OCI-LY3 (cell line): ENCODE results near the gene HOPX.
"Not testable (repeated sequence)": the region's sequence is repeated elsewhere in the genome, so short reads cannot be mapped to it uniquely, and the experiment has no call there.

Source experiments
- H2AFZ ChIP-seq: fragments of 200-600, 300-600 bp; shearing (Covaris generic); 2 replicates; pipeline ENCODE4 v1.6.0; 2014; ENCODE audit warnings: antibody characterized with exemption, low read depth, low read length
- H3K27ac ChIP-seq: fragments of 200-600, 300-600 bp; sonication (generic); 2 replicates; pipeline ENCODE4 v1.5.1; 2014; ENCODE audit warnings: mild to moderate bottlenecking, low read length, moderate library complexity, mixed read lengths
- H3K27me3 ChIP-seq: fragments of 200-600, 300-600 bp; sonication (generic); 2 replicates; pipeline ENCODE4 v1.6.1; 2014; ENCODE audit warnings: low read depth, low read length, mixed read lengths
- H3K36me3 ChIP-seq: fragments of 200-600, 300-600 bp; sonication (generic); replicated peaks from 2 replicates; pipeline ENCODE3; 2014; ENCODE audit warnings: low read depth, low read length, mixed read lengths
- H3K4me1 ChIP-seq: fragments of 300-600, 200-600 bp; sonication (generic); 2 replicates; pipeline ENCODE4 v1.6.1; 2014; ENCODE audit warnings: low read length, mixed read lengths
- H3K4me2 ChIP-seq: fragments of 200-600, 300-600 bp; sonication (generic); 2 replicates; pipeline ENCODE4 v1.6.1; 2014; ENCODE audit warnings: low read length, mixed read lengths
- H3K4me3 ChIP-seq: fragments of 300-600, 200-600 bp; sonication (generic); 2 replicates; pipeline ENCODE4 v1.5.1; 2014; ENCODE audit warnings: antibody characterized with exemption, mild to moderate bottlenecking, low read length, moderate library complexity
- H3K79me2 ChIP-seq: fragments of 300-600, 200-600 bp; shearing (Covaris generic); 2 replicates; pipeline ENCODE4 v1.6.1; 2014; ENCODE audit warnings: mild to moderate bottlenecking, low read length, mixed read lengths
- H3K9ac ChIP-seq: fragments of 300-600, 200-600 bp; shearing (Covaris generic); 2 replicates; pipeline ENCODE4 v1.6.0; 2014; ENCODE audit warnings: mild to moderate bottlenecking, low read length, moderate library complexity
- H3K9me3 ChIP-seq: fragments of 200-600, 300-600 bp; shearing (Covaris generic); 2 replicates; pipeline ENCODE4 v1.6.1; 2014; ENCODE audit warnings: low read length, mixed read lengths; ENCODE audit not compliant: insufficient read depth
- H4K20me1 ChIP-seq: fragments of 200-600, 300-600 bp; sonication (generic); 2 replicates; pipeline ENCODE4 v1.6.1; 2016; ENCODE audit warnings: low read length, mixed read lengths; ENCODE audit not compliant: insufficient read depth
- CTCF ChIP-seq: fragments of 200-600, 300-600 bp; sonication (generic); IDR thresholded peaks from 2 replicates; pipeline ENCODE4 v1.5.1; 2014; ENCODE audit warnings: antibody characterized with exemption, low read length, low read depth
- EZH2phosphoT487 ChIP-seq: fragments of 200-600 bp; shearing (Covaris generic); IDR thresholded peaks from 2 replicates; pipeline ENCODE4 v1.6.1; 2018; ENCODE audit warnings: antibody characterized with exemption, mixed run types, low read depth

The HOPX gene

GRCh38 chr4:56607926-56608325 is 73.2 kb downstream of the HOPX start:
- H2AFZ ChIP-seq = no peak overlapping the region
- no peaks in the 10 kb centered on the region for H3K79me2 ChIP-seq
- no peak overlapping the region for H3K27ac ChIP-seq
- H3K9ac ChIP-seq = no peak overlapping the region
- no peaks in the 10 kb centered on the region for H3K36me3 ChIP-seq
- H3K4me3 ChIP-seq = no peak overlapping the region
- no peak for TF ChIP-seq EZH2phosphoT487
- TF ChIP-seq CTCF = no peak
- H4K20me1 ChIP-seq = no peaks in the 10 kb centered on the region
- H3K4me1 ChIP-seq = peaks cover 10% of the 10 kb centered on the region
- H3K9me3 ChIP-seq = no peaks in the 10 kb centered on the region
- peaks cover 22% of the 10 kb centered on the region for H3K27me3 ChIP-seq
- no peak overlapping the region for H3K4me2 ChIP-seq

- no peak overlapping the region for H3K4me2 ChIP-seq
- no peak overlapping the region for H2AFZ ChIP-seq
- no peak for TF ChIP-seq CTCF
- no peak for TF ChIP-seq EZH2phosphoT487
- H3K9me3 ChIP-seq = no peaks in the 10 kb centered on the region
- peaks cover 10% of the 10 kb centered on the region for H3K4me1 ChIP-seq
- H3K4me3 ChIP-seq = no peak overlapping the region
- H3K27me3 ChIP-seq = peaks cover 24% of the 10 kb centered on the region
- no peaks in the 10 kb centered on the region for H3K79me2 ChIP-seq
- H3K27ac ChIP-seq = no peak overlapping the region
- H3K36me3 ChIP-seq = no peaks in the 10 kb centered on the region
- no peak overlapping the region for H3K9ac ChIP-seq
- H4K20me1 ChIP-seq = no peaks in the 10 kb centered on the region
Measured at GRCh38 chr4:56606385-56606784, 74.7 kb downstream of the HOPX start.

GRCh38 chr4:56605464-56605863 is 75.6 kb downstream of the HOPX start:
- H3K9ac ChIP-seq = not testable (repeated sequence)

GRCh38 chr4:56603297-56603696 is 77.8 kb downstream of the HOPX start:
- Histone ChIP-seq H3K36me3 (no peaks in the 10 kb centered on the region), H3K4me3 (no peak overlapping the region), H3K79me2 (no peaks in the 10 kb centered on the region), H3K9me3 (no peaks in the 10 kb centered on the region), H3K9ac (no peak overlapping the region), H3K4me1 (peaks cover 10% of the 10 kb centered on the region), H3K4me2 (no peak overlapping the region), H3K27ac (no peak overlapping the region), H3K27me3 (peaks cover 18% of the 10 kb centered on the region; the same call in 1 of the 2 replicates), H2AFZ (no peak overlapping the region), H4K20me1 (no peaks in the 10 kb centered on the region)
- no peak for TF ChIP-seq CTCF
- TF ChIP-seq EZH2phosphoT487 = no peak

More at GRCh38 chr4:56605464-56605863, 75.6 kb downstream of the HOPX start:
- not testable (repeated sequence) for H2AFZ ChIP-seq, H3K4me2 ChIP-seq, H3K9me3 ChIP-seq, H4K20me1 ChIP-seq, H3K4me3 ChIP-seq, H3K36me3 ChIP-seq, H3K27ac ChIP-seq, H3K79me2 ChIP-seq
- Histone ChIP-seq H3K27me3 (peaks cover 27% of the 10 kb centered on the region), H3K4me1 (peaks cover 10% of the 10 kb centered on the region)
